GM23338 (cell line): ENCODE measurements around the gene KLHL33. TPM values are rescaled to one million over a fixed set of nuclear protein-coding genes. Genes with fewer than 3 reads are reported as not detected.

Experiments used
- ATAC-seq: fragments of 200-7000 bp; cut with Tn5 transposase; 3 replicates; pipeline ENCODE4 v1.9.1; 2020
- DNase-seq: peaks from one replicate; pipeline ENCODE4 v3.0.0-alpha.2; 2015; ENCODE audit warnings: low spot score
- H2AFZ ChIP-seq: fragments of 200-600 bp; sonication (generic); 2 replicates; pipeline ENCODE4 v1.8.0; 2016; ENCODE audit warnings: antibody characterized with exemption, mild to moderate bottlenecking, moderate library complexity
- H3F3A ChIP-seq: fragments of 200-600 bp; sonication (generic); replicated peaks from 2 replicates; pipeline ENCODE4 v1.8.0; 2017; ENCODE audit warnings: antibody characterized with exemption, mixed run types, low read depth
- H3K27ac ChIP-seq: fragments of 200-600 bp; sonication (generic); 2 replicates; pipeline ENCODE4 v1.6.1; 2016; ENCODE audit warnings: low read depth
- H3K27me3 ChIP-seq: fragments of 200-600 bp; sonication (generic); 2 replicates; pipeline ENCODE4 v1.8.0; 2016; ENCODE audit warnings: mild to moderate bottlenecking, mixed run types, moderate library complexity; ENCODE audit not compliant: insufficient read depth
- H3K36me3 ChIP-seq: fragments of 200-600 bp; sonication (generic); 2 replicates; pipeline ENCODE4 v1.8.0; 2016; ENCODE audit warnings: mild to moderate bottlenecking; ENCODE audit not compliant: insufficient read depth
- H3K4me1 ChIP-seq: fragments of 200-600 bp; sonication (generic); 2 replicates; pipeline ENCODE4 v1.8.0; 2016; ENCODE audit warnings: mild to moderate bottlenecking, moderate library complexity; ENCODE audit not compliant: insufficient read depth
- H3K4me2 ChIP-seq: fragments of 200-600 bp; sonication (generic); 2 replicates; pipeline ENCODE4 v1.7.1; 2017; ENCODE audit warnings: mixed run types
- H3K4me3 ChIP-seq: fragments of 200-600 bp; sonication (generic); 2 replicates; pipeline ENCODE4 v1.6.1; 2016; ENCODE audit warnings: mixed run types
- H3K79me2 ChIP-seq: fragments of 200-600 bp; sonication (generic); replicated peaks from 2 replicates; pipeline ENCODE4 v1.8.0; 2017; ENCODE audit warnings: mild to moderate bottlenecking; ENCODE audit not compliant: insufficient read depth
- H3K9me2 ChIP-seq: fragments of 200-600 bp; sonication (generic); 2 replicates; pipeline ENCODE4 v1.8.0; 2017; ENCODE audit not compliant: insufficient read depth
- H4K20me1 ChIP-seq: fragments of 200-600 bp; sonication (generic); replicated peaks from 2 replicates; pipeline ENCODE4 v1.8.0; 2017; ENCODE audit warnings: mild to moderate bottlenecking; ENCODE audit not compliant: insufficient read depth
- H3K27ac Mint-ChIP-seq: 2 replicates; pipeline ENCODE4 v1.8.0; 2020; ENCODE audit warnings: inconsistent platforms, mild to moderate bottlenecking, moderate library complexity, mixed read lengths
- H3K27me3 Mint-ChIP-seq: 3 replicates; pipeline ENCODE4 v1.8.0; 2022; ENCODE audit warnings: low read depth, mild to moderate bottlenecking, moderate library complexity, mixed read lengths, inconsistent platforms; ENCODE audit not compliant: insufficient read depth, poor library complexity
- H3K36me3 Mint-ChIP-seq: 3 replicates; pipeline ENCODE4 v1.8.0; 2021; ENCODE audit warnings: low read depth, mild to moderate bottlenecking, inconsistent platforms, moderate library complexity, mixed read lengths
- H3K4me1 Mint-ChIP-seq: 3 replicates; pipeline ENCODE4 v1.8.0; 2020; ENCODE audit warnings: mild to moderate bottlenecking, inconsistent platforms, mixed read lengths
- H3K4me3 Mint-ChIP-seq: 3 replicates; pipeline ENCODE4 v1.8.0; 2021; ENCODE audit warnings: moderate library complexity, mild to moderate bottlenecking, inconsistent platforms, mixed read lengths
- H3K9me3 Mint-ChIP-seq: 3 replicates; pipeline ENCODE4 v1.8.0; 2020; ENCODE audit warnings: moderate library complexity, mild to moderate bottlenecking, inconsistent platforms, mixed read lengths
- CREB1 ChIP-seq: fragments of 250-450 bp; sonication (Bioruptor Pico); IDR thresholded peaks from 2 replicates; pipeline ENCODE4 v1.5.0; 2020; ENCODE audit warnings: low read depth, mild to moderate bottlenecking, moderate library complexity
- EZH2 ChIP-seq: fragments of 200-600 bp; sonication (generic); IDR thresholded peaks from one replicate; pipeline ENCODE4 v1.8.0; 2017; ENCODE audit warnings: antibody characterized with exemption, mild to moderate bottlenecking, low read depth; ENCODE audit not compliant: unreplicated experiment
- JUNB ChIP-seq: IDR thresholded peaks from one replicate; pipeline ENCODE4 v1.6.1; 2016; ENCODE audit warnings: antibody characterized with exemption; ENCODE audit not compliant: unreplicated experiment
- NANOG ChIP-seq: IDR thresholded peaks from 2 replicates; pipeline ENCODE4 v1.6.1; 2016; ENCODE audit warnings: antibody characterized with exemption, borderline replicate concordance
- POLR2AphosphoS5 ChIP-seq: IDR thresholded peaks from 2 replicates; pipeline ENCODE4 v1.6.1; 2016; ENCODE audit warnings: antibody characterized with exemption, low read depth
- ZNF114 ChIP-seq: fragments of 250-450 bp; sonication (Bioruptor Pico); IDR thresholded peaks from 2 replicates; pipeline ENCODE4 v1.5.0; 2020; ENCODE audit warnings: mild to moderate bottlenecking, moderate library complexity
- ZNF331 ChIP-seq: fragments of 250-450 bp; sonication (Bioruptor Pico); IDR thresholded peaks from 2 replicates; pipeline ENCODE4 v1.5.0; 2020; ENCODE audit warnings: low read depth, mild to moderate bottlenecking, moderate library complexity
- polyA plus RNA-seq: library from polyadenylated mRNA; unstranded; fragments of >200 nt; fragmentation: Nextera tagmentation; extraction: Ambion mirVana; gene quantifications from 2 replicates; pipeline ENCODE4 v1.2.1, GENCODE V29; 2016
- total RNA-seq: library from RNA; depleted of rRNA; stranded (reverse); fragments of >200 nt; shearing (Covaris generic); gene quantifications from 2 replicates; pipeline ENCODE4 v1.2.3, GENCODE V29; 2014
- TF ChIP-seq, protein P1 (sequence below): IDR thresholded peaks from one replicate; pipeline ENCODE4 v1.6.1; 2018; ENCODE audit warnings: antibody characterized with exemption; ENCODE audit not compliant: unreplicated experiment
- TF ChIP-seq, protein P2 (sequence below): fragments of 250-450 bp; sonication (Bioruptor Pico); IDR thresholded peaks from 2 replicates; pipeline ENCODE4 v1.5.0; 2020; ENCODE audit warnings: mild to moderate bottlenecking, moderate library complexity

The KLHL33 gene
- total and polyA plus RNA-seq, 2 experiments from 2014 or later = 0.15 to 0.35 TPM

DNA sequence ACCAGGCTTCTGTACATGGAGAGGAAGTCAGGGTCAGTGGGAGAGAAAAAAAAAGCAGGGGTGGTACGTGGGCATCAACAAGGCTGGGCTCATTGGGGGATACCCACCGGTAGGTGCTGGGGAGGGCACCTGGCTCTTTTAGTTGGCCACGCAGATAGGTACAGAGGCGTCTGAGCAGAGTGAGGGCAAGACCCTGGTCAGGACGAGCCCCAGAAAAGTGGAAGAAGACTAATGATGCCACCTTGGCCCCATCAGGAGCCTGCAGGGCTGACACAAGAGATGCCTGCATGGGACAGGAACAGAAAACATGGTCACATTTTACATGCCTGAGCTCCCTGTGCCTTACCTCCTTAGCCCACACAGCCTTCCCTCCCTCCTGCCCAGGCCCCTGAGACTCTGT is 52.3 kb downstream of the KLHL33 start:
- H3K4me2 ChIP-seq = no peak overlapping the region
- H3F3A ChIP-seq = no peaks in the 10 kb centered on the region
- Mint-ChIP-seq H3K36me3 (peaks cover 58% of the 10 kb centered on the region), H3K9me3 (no peaks in the 10 kb centered on the region; the same call in 2 of the 3 replicates), H3K4me1 (peaks cover 6% of the 10 kb centered on the region; the same call in 2 of the 3 replicates), H3K27ac (no peak overlapping the region), H3K4me3 (no peak overlapping the region), H3K27me3 (peaks cover 14% of the 10 kb centered on the region)
- H3K4me1 ChIP-seq = no peaks in the 10 kb centered on the region
- TF ChIP-seq, protein P1, sequence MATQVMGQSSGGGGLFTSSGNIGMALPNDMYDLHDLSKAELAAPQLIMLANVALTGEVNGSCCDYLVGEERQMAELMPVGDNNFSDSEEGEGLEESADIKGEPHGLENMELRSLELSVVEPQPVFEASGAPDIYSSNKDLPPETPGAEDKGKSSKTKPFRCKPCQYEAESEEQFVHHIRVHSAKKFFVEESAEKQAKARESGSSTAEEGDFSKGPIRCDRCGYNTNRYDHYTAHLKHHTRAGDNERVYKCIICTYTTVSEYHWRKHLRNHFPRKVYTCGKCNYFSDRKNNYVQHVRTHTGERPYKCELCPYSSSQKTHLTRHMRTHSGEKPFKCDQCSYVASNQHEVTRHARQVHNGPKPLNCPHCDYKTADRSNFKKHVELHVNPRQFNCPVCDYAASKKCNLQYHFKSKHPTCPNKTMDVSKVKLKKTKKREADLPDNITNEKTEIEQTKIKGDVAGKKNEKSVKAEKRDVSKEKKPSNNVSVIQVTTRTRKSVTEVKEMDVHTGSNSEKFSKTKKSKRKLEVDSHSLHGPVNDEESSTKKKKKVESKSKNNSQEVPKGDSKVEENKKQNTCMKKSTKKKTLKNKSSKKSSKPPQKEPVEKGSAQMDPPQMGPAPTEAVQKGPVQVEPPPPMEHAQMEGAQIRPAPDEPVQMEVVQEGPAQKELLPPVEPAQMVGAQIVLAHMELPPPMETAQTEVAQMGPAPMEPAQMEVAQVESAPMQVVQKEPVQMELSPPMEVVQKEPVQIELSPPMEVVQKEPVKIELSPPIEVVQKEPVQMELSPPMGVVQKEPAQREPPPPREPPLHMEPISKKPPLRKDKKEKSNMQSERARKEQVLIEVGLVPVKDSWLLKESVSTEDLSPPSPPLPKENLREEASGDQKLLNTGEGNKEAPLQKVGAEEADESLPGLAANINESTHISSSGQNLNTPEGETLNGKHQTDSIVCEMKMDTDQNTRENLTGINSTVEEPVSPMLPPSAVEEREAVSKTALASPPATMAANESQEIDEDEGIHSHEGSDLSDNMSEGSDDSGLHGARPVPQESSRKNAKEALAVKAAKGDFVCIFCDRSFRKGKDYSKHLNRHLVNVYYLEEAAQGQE = no peak
- no peak for TF ChIP-seq EZH2
- no peak for TF ChIP-seq ZNF331 (CRISPR knock-in tag)
- no peak for TF ChIP-seq NANOG
- no peak for TF ChIP-seq ZNF114
- TF ChIP-seq POLR2AphosphoS5 = no peak
- no peak for DNase-seq
- H3K4me3 ChIP-seq = no peak overlapping the region
- no peaks in the 10 kb centered on the region for H3K9me2 ChIP-seq
- no peak overlapping the region for H3K27ac ChIP-seq
- H3K27me3 ChIP-seq = no peaks in the 10 kb centered on the region
- H4K20me1 ChIP-seq = no peaks in the 10 kb centered on the region
- H3K79me2 ChIP-seq = no peaks in the 10 kb centered on the region
- ATAC-seq = no peak
- H2AFZ ChIP-seq = no peak overlapping the region
- H3K36me3 ChIP-seq = peaks cover 6% of the 10 kb centered on the region; the same call in 1 of the 2 replicates

DNA sequence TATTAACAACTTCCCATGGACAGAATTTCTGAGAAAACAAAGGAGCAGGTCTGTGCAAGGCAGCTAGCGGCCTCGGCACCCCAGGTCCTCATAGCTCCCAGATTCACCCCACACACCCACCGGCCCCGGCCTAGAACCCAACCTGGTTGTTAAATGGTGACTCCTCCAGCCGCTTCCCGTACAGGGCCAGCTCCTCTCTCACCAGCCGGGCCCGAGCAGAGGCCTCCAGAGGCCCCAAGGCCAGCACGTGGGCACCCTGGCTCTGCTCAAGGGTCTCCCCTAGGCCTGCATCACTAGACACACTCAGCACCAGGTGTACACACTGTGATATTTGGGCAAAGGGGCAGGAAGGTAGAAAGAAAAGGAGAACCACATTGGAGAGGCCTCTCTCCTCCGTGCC is 52.9 kb downstream of the KLHL33 start:
- H3K4me2 ChIP-seq = no peak overlapping the region
- Mint-ChIP-seq H3K9me3 (no peaks in the 10 kb centered on the region; the same call in 2 of the 3 replicates), H3K27me3 (peaks cover 9% of the 10 kb centered on the region), H3K4me1 (peaks cover 3% of the 10 kb centered on the region; the same call in 2 of the 3 replicates), H3K27ac (no peak overlapping the region), H3K36me3 (peaks cover 52% of the 10 kb centered on the region), H3K4me3 (no peak overlapping the region)
- peaks cover 4% of the 10 kb centered on the region; the same call in 1 of the 2 replicates for H3K36me3 ChIP-seq
- H3K4me3 ChIP-seq = no peak overlapping the region
- H3K27me3 ChIP-seq = no peaks in the 10 kb centered on the region
- no peaks in the 10 kb centered on the region for H3K9me2 ChIP-seq
- ATAC-seq = no peak
- no peaks in the 10 kb centered on the region for H4K20me1 ChIP-seq
- H3K27ac ChIP-seq = no peak overlapping the region
- H3K4me1 ChIP-seq = no peaks in the 10 kb centered on the region
- no peak overlapping the region for H2AFZ ChIP-seq
- H3F3A ChIP-seq = no peaks in the 10 kb centered on the region
- DNase-seq = no peak
- H3K79me2 ChIP-seq = no peaks in the 10 kb centered on the region
- TF ChIP-seq, protein P2, sequence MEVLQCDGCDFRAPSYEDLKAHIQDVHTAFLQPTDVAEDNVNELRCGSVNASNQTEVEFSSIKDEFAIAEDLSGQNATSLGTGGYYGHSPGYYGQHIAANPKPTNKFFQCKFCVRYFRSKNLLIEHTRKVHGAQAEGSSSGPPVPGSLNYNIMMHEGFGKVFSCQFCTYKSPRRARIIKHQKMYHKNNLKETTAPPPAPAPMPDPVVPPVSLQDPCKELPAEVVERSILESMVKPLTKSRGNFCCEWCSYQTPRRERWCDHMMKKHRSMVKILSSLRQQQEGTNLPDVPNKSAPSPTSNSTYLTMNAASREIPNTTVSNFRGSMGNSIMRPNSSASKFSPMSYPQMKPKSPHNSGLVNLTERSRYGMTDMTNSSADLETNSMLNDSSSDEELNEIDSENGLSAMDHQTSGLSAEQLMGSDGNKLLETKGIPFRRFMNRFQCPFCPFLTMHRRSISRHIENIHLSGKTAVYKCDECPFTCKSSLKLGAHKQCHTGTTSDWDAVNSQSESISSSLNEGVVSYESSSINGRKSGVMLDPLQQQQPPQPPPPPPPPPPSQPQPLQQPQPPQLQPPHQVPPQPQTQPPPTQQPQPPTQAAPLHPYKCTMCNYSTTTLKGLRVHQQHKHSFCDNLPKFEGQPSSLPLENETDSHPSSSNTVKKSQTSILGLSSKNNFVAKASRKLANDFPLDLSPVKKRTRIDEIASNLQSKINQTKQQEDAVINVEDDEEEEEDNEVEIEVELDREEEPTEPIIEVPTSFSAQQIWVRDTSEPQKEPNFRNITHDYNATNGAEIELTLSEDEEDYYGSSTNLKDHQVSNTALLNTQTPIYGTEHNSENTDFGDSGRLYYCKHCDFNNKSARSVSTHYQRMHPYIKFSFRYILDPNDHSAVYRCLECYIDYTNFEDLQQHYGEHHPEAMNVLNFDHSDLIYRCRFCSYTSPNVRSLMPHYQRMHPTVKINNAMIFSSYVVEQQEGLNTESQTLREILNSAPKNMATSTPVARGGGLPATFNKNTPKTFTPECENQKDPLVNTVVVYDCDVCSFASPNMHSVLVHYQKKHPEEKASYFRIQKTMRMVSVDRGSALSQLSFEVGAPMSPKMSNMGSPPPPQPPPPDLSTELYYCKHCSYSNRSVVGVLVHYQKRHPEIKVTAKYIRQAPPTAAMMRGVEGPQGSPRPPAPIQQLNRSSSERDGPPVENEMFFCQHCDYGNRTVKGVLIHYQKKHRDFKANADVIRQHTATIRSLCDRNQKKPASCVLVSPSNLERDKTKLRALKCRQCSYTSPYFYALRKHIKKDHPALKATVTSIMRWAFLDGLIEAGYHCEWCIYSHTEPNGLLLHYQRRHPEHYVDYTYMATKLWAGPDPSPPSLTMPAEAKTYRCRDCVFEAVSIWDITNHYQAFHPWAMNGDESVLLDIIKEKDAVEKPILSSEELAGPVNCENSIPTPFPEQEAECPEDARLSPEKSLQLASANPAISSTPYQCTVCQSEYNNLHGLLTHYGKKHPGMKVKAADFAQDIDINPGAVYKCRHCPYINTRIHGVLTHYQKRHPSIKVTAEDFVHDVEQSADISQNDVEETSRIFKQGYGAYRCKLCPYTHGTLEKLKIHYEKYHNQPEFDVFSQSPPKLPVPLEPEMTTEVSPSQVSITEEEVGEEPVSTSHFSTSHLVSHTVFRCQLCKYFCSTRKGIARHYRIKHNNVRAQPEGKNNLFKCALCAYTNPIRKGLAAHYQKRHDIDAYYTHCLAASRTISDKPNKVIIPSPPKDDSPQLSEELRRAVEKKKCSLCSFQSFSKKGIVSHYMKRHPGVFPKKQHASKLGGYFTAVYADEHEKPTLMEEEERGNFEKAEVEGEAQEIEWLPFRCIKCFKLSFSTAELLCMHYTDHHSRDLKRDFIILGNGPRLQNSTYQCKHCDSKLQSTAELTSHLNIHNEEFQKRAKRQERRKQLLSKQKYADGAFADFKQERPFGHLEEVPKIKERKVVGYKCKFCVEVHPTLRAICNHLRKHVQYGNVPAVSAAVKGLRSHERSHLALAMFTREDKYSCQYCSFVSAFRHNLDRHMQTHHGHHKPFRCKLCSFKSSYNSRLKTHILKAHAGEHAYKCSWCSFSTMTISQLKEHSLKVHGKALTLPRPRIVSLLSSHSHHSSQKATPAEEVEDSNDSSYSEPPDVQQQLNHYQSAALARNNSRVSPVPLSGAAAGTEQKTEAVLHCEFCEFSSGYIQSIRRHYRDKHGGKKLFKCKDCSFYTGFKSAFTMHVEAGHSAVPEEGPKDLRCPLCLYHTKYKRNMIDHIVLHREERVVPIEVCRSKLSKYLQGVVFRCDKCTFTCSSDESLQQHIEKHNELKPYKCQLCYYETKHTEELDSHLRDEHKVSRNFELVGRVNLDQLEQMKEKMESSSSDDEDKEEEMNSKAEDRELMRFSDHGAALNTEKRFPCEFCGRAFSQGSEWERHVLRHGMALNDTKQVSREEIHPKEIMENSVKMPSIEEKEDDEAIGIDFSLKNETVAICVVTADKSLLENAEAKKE (CRISPR knock-in tag) = no peak
- no peak for TF ChIP-seq JUNB
- TF ChIP-seq, protein P1 = no peak
- TF ChIP-seq CREB1 (CRISPR knock-in tag) = no peak
- TF ChIP-seq EZH2 = no peak
